Hypothalamus (tissue), 51 donors: ENCODE data around the gene IQCN.

ENCODE experiments used
- DNase-seq, 51 donors: peaks; one replicate each; lab custom pipeline; 2025; lab: John Stamatoyannopoulos, UW

The IQCN gene

GRCh38 chr19:18274219-18274780, at the start of gene IQCN:
Gene IQCN (minus strand): TSS chr19:18274452. CDS start chr19:18269478, 4,974 bp downstream.
- DNase-seq: peak in 1 of 51 donors; percentile 43

- DNase-seq: peak; percentile 63 to 98 (median 95)
Measured at GRCh38 chr19:18322759-18323460, 48.7 kb upstream of the IQCN start, which contains the start of gene LSM4. Gene LSM4 (minus strand): TSS chr19:18323076. CDS start chr19:18323020, 56 bp downstream.

GRCh38 chr19:18322318-18322758, 48.1 kb upstream of the IQCN start:
- DNase-seq: peak in 8 of 51 donors; percentile 3 to 18 (median 10)

GRCh38 chr19:18321734-18322102, 47.5 kb upstream of the IQCN start:
- no peak for DNase-seq

GRCh38 chr19:18320865-18321733, 46.8 kb upstream of the IQCN start:
- DNase-seq: no peak

GRCh38 chr19:18319591-18320135, 45.4 kb upstream of the IQCN start:
- no peak for DNase-seq

GRCh38 chr19:18317961-18318800, 43.9 kb upstream of the IQCN start:
- peak in 8 of 51 donors; percentile 6 to 23 (median 16) for DNase-seq

GRCh38 chr19:18313398-18313797, 39.1 kb upstream of the IQCN start:
- no peak for DNase-seq

- DNase-seq: no peak
Measured at GRCh38 chr19:18312092-18312534, 37.9 kb upstream of the IQCN start.

GRCh38 chr19:18311502-18312091, 37.3 kb upstream of the IQCN start:
- no peak for DNase-seq

- DNase-seq: no peak
Measured at GRCh38 chr19:18310966-18311365, 36.7 kb upstream of the IQCN start.

GRCh38 chr19:18310118-18310909, 36.1 kb upstream of the IQCN start:
- no peak for DNase-seq

GRCh38 chr19:18309525-18310064, 35.3 kb upstream of the IQCN start:
- DNase-seq: no peak

GRCh38 chr19:18308948-18309325, 34.7 kb upstream of the IQCN start:
- no peak for DNase-seq

- no peak for DNase-seq
Measured at GRCh38 chr19:18308051-18308947, 34.0 kb upstream of the IQCN start.

- DNase-seq: peak in 1 of 51 donors; percentile 45
Measured at GRCh38 chr19:18307271-18307681, 33.0 kb upstream of the IQCN start.

GRCh38 chr19:18306888-18307260, 32.6 kb upstream of the IQCN start:
- DNase-seq: peak in 12 of 51 donors; percentile 8 to 45 (median 20)
